GM23338 (cell line): ENCODE measurements around the gene CCND1.

Experiments
- CREB1 ChIP-seq: fragments of 250-450 bp; sonication (Bioruptor Pico); IDR thresholded peaks from 2 replicates; pipeline ENCODE4 v1.5.0; 2020; ENCODE audit warnings: low read depth, mild to moderate bottlenecking, moderate library complexity
- EZH2 ChIP-seq: fragments of 200-600 bp; sonication (generic); IDR thresholded peaks from one replicate; pipeline ENCODE4 v1.8.0; 2017; ENCODE audit warnings: antibody characterized with exemption, mild to moderate bottlenecking, low read depth; ENCODE audit not compliant: unreplicated experiment
- EZH2phosphoT487 ChIP-seq: fragments of 200-600 bp; sonication (generic); IDR thresholded peaks from one replicate; pipeline ENCODE4 v1.8.1; 2018; ENCODE audit warnings: antibody characterized with exemption; ENCODE audit not compliant: unreplicated experiment
- JUNB ChIP-seq: IDR thresholded peaks from one replicate; pipeline ENCODE4 v1.6.1; 2016; ENCODE audit warnings: antibody characterized with exemption; ENCODE audit not compliant: unreplicated experiment
- NANOG ChIP-seq: IDR thresholded peaks from 2 replicates; pipeline ENCODE4 v1.6.1; 2016; ENCODE audit warnings: antibody characterized with exemption, borderline replicate concordance
- POLR2AphosphoS5 ChIP-seq: IDR thresholded peaks from 2 replicates; pipeline ENCODE4 v1.6.1; 2016; ENCODE audit warnings: antibody characterized with exemption, low read depth
- STAT1 ChIP-seq: IDR thresholded peaks from one replicate; pipeline ENCODE4 v1.6.1; 2016; ENCODE audit warnings: antibody characterized with exemption; ENCODE audit not compliant: unreplicated experiment
- ZNF114 ChIP-seq: fragments of 250-450 bp; sonication (Bioruptor Pico); IDR thresholded peaks from 2 replicates; pipeline ENCODE4 v1.5.0; 2020; ENCODE audit warnings: mild to moderate bottlenecking, moderate library complexity
- ZNF331 ChIP-seq: fragments of 250-450 bp; sonication (Bioruptor Pico); IDR thresholded peaks from 2 replicates; pipeline ENCODE4 v1.5.0; 2020; ENCODE audit warnings: low read depth, mild to moderate bottlenecking, moderate library complexity
- TF ChIP-seq, protein P1 (sequence below), 2 experiments: fragments of 200-600 bp in 1 of 2; sonication (generic) in 1 of 2; conservative IDR thresholded peaks; 2 replicates each; pipeline versions ENCODE4 v1.5.1 to v1.6.1; 2016 to 2017; ENCODE audit warnings: antibody characterized with exemption in 2 of 2, low read depth in 2 of 2, mild to moderate bottlenecking in 2 of 2, moderate library complexity in 1 of 2
- TF ChIP-seq, protein P2 (sequence below): IDR thresholded peaks from one replicate; pipeline ENCODE4 v1.6.1; 2018; ENCODE audit warnings: antibody characterized with exemption; ENCODE audit not compliant: unreplicated experiment
- TF ChIP-seq, protein P3 (sequence below): IDR thresholded peaks from 2 replicates; pipeline ENCODE4 v1.6.1; 2016; ENCODE audit warnings: antibody characterized with exemption
- TF ChIP-seq, protein P4 (sequence below): fragments of 250-450 bp; sonication (Bioruptor Pico); IDR thresholded peaks from 2 replicates; pipeline ENCODE4 v1.5.0; 2020; ENCODE audit warnings: mild to moderate bottlenecking, moderate library complexity

DNA sequence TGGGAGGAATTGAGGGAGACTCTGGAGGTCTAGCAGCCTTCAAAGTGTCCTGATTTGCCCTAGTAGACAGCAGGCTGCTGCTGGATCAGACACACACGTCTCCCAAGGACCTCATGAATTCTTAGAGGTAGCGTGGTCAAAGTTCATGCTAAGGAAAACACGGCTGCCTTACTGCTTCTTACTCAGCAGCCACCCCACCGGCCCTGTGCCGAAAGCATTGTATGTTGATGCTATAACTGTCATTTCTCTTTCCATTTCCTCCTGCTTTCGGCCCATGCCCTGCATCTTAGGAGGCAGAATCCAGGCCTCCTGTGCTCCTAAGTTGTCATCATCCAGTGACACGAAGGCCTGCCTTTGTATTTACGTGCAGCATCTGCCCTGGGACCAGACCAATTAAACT lies 10.5 kb upstream of the CCND1 start:
- TF ChIP-seq STAT1 (no peak), EZH2phosphoT487 (no peak), CREB1 (CRISPR knock-in tag) (no peak), POLR2AphosphoS5 (no peak), EZH2 (no peak), JUNB (no peak), NANOG (no peak), ZNF114 (CRISPR knock-in tag) (no peak), ZNF331 (no peak)
- TF ChIP-seq, protein P1, sequence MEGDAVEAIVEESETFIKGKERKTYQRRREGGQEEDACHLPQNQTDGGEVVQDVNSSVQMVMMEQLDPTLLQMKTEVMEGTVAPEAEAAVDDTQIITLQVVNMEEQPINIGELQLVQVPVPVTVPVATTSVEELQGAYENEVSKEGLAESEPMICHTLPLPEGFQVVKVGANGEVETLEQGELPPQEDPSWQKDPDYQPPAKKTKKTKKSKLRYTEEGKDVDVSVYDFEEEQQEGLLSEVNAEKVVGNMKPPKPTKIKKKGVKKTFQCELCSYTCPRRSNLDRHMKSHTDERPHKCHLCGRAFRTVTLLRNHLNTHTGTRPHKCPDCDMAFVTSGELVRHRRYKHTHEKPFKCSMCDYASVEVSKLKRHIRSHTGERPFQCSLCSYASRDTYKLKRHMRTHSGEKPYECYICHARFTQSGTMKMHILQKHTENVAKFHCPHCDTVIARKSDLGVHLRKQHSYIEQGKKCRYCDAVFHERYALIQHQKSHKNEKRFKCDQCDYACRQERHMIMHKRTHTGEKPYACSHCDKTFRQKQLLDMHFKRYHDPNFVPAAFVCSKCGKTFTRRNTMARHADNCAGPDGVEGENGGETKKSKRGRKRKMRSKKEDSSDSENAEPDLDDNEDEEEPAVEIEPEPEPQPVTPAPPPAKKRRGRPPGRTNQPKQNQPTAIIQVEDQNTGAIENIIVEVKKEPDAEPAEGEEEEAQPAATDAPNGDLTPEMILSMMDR (conservative IDR thresholded peaks at IDR 0.05; ENCODE audit: low read depth in 2 of 2) = no peak
- TF ChIP-seq, protein P2, sequence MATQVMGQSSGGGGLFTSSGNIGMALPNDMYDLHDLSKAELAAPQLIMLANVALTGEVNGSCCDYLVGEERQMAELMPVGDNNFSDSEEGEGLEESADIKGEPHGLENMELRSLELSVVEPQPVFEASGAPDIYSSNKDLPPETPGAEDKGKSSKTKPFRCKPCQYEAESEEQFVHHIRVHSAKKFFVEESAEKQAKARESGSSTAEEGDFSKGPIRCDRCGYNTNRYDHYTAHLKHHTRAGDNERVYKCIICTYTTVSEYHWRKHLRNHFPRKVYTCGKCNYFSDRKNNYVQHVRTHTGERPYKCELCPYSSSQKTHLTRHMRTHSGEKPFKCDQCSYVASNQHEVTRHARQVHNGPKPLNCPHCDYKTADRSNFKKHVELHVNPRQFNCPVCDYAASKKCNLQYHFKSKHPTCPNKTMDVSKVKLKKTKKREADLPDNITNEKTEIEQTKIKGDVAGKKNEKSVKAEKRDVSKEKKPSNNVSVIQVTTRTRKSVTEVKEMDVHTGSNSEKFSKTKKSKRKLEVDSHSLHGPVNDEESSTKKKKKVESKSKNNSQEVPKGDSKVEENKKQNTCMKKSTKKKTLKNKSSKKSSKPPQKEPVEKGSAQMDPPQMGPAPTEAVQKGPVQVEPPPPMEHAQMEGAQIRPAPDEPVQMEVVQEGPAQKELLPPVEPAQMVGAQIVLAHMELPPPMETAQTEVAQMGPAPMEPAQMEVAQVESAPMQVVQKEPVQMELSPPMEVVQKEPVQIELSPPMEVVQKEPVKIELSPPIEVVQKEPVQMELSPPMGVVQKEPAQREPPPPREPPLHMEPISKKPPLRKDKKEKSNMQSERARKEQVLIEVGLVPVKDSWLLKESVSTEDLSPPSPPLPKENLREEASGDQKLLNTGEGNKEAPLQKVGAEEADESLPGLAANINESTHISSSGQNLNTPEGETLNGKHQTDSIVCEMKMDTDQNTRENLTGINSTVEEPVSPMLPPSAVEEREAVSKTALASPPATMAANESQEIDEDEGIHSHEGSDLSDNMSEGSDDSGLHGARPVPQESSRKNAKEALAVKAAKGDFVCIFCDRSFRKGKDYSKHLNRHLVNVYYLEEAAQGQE = no peak
- TF ChIP-seq, protein P3, sequence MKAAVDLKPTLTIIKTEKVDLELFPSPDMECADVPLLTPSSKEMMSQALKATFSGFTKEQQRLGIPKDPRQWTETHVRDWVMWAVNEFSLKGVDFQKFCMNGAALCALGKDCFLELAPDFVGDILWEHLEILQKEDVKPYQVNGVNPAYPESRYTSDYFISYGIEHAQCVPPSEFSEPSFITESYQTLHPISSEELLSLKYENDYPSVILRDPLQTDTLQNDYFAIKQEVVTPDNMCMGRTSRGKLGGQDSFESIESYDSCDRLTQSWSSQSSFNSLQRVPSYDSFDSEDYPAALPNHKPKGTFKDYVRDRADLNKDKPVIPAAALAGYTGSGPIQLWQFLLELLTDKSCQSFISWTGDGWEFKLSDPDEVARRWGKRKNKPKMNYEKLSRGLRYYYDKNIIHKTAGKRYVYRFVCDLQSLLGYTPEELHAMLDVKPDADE = no peak
- TF ChIP-seq, protein P4, sequence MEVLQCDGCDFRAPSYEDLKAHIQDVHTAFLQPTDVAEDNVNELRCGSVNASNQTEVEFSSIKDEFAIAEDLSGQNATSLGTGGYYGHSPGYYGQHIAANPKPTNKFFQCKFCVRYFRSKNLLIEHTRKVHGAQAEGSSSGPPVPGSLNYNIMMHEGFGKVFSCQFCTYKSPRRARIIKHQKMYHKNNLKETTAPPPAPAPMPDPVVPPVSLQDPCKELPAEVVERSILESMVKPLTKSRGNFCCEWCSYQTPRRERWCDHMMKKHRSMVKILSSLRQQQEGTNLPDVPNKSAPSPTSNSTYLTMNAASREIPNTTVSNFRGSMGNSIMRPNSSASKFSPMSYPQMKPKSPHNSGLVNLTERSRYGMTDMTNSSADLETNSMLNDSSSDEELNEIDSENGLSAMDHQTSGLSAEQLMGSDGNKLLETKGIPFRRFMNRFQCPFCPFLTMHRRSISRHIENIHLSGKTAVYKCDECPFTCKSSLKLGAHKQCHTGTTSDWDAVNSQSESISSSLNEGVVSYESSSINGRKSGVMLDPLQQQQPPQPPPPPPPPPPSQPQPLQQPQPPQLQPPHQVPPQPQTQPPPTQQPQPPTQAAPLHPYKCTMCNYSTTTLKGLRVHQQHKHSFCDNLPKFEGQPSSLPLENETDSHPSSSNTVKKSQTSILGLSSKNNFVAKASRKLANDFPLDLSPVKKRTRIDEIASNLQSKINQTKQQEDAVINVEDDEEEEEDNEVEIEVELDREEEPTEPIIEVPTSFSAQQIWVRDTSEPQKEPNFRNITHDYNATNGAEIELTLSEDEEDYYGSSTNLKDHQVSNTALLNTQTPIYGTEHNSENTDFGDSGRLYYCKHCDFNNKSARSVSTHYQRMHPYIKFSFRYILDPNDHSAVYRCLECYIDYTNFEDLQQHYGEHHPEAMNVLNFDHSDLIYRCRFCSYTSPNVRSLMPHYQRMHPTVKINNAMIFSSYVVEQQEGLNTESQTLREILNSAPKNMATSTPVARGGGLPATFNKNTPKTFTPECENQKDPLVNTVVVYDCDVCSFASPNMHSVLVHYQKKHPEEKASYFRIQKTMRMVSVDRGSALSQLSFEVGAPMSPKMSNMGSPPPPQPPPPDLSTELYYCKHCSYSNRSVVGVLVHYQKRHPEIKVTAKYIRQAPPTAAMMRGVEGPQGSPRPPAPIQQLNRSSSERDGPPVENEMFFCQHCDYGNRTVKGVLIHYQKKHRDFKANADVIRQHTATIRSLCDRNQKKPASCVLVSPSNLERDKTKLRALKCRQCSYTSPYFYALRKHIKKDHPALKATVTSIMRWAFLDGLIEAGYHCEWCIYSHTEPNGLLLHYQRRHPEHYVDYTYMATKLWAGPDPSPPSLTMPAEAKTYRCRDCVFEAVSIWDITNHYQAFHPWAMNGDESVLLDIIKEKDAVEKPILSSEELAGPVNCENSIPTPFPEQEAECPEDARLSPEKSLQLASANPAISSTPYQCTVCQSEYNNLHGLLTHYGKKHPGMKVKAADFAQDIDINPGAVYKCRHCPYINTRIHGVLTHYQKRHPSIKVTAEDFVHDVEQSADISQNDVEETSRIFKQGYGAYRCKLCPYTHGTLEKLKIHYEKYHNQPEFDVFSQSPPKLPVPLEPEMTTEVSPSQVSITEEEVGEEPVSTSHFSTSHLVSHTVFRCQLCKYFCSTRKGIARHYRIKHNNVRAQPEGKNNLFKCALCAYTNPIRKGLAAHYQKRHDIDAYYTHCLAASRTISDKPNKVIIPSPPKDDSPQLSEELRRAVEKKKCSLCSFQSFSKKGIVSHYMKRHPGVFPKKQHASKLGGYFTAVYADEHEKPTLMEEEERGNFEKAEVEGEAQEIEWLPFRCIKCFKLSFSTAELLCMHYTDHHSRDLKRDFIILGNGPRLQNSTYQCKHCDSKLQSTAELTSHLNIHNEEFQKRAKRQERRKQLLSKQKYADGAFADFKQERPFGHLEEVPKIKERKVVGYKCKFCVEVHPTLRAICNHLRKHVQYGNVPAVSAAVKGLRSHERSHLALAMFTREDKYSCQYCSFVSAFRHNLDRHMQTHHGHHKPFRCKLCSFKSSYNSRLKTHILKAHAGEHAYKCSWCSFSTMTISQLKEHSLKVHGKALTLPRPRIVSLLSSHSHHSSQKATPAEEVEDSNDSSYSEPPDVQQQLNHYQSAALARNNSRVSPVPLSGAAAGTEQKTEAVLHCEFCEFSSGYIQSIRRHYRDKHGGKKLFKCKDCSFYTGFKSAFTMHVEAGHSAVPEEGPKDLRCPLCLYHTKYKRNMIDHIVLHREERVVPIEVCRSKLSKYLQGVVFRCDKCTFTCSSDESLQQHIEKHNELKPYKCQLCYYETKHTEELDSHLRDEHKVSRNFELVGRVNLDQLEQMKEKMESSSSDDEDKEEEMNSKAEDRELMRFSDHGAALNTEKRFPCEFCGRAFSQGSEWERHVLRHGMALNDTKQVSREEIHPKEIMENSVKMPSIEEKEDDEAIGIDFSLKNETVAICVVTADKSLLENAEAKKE = no peak
